Stomach (tissue), 4 donors: ENCODE results near the gene IL1R2.

ENCODE experiments used
- CTCF ChIP-seq, 7 experiments: fragments of 450-650 bp in 4 of 7; fragments of 200-600 bp in 3 of 7; sonication (generic) in 3 of 7; IDR thresholded peaks; one replicate each; pipeline ENCODE4 v1.5.1; 2016 to 2019; ENCODE audit warnings: antibody characterized with exemption in 7 of 7, control low read depth in 2 of 7, mild to moderate bottlenecking in 1 of 7
- POLR2A ChIP-seq, 4 donors: fragments of 450-650 bp; IDR thresholded peaks; one replicate each; pipeline ENCODE4 v1.6.1; 2016; ENCODE audit warnings: antibody characterized with exemption in 4 of 4, control low read depth in 2 of 4, mild to moderate bottlenecking in 1 of 4, moderate library complexity in 1 of 4
- POLR2AphosphoS5 ChIP-seq, 3 donors: sonication (generic); formaldehyde crosslinking; IDR thresholded peaks; one replicate each; pipeline ENCODE4 v1.6.1; 2016; ENCODE audit warnings: antibody characterized with exemption in 3 of 3

- TF ChIP-seq POLR2AphosphoS5 (IDR thresholded peaks at IDR 0.05) (no peak), CTCF (IDR thresholded peaks at IDR 0.05) (no peak), POLR2A (IDR thresholded peaks at IDR 0.05) (no peak)
Observed at GRCh38 chr2:101952551-101952950, 39.2 kb upstream of the IL1R2 start.
